Effector memory CD8-positive, alpha-beta T cell (primary cell): ENCODE measurements around the gene KLHL22.

ENCODE experiments used
- ATAC-seq: fragments of 150-1000 bp; cut with Tn5 transposase; replicated peaks from 2 replicates; pipeline ENCODE4 v1.10.0; 2021; ENCODE audit warnings: mild to moderate bottlenecking, moderate library complexity
- DNase-seq, 3 experiments: peaks; one replicate each; pipeline ENCODE4 v3.0.0; 2021
- H3K27ac Mint-ChIP-seq, 2 donors: one replicate each; pipeline ENCODE4 v1.8.0; 2022; ENCODE audit warnings: mild to moderate bottlenecking in 2 of 2, mixed read lengths in 2 of 2, moderate library complexity in 2 of 2
- H3K27me3 Mint-ChIP-seq, 2 donors: one replicate each; pipeline ENCODE4 v1.8.0; 2022; ENCODE audit warnings: mixed read lengths in 2 of 2
- H3K36me3 Mint-ChIP-seq: one replicate; pipeline ENCODE4 v1.8.0; 2022; ENCODE audit warnings: mild to moderate bottlenecking, moderate library complexity, mixed read lengths; ENCODE audit not compliant: insufficient read depth
- H3K4me1 Mint-ChIP-seq, 2 donors: one replicate each; pipeline ENCODE4 v1.8.0; 2022; ENCODE audit warnings: low read depth in 2 of 2, mixed read lengths in 2 of 2
- H3K4me3 Mint-ChIP-seq, 2 donors: one replicate each; pipeline ENCODE4 v1.8.0; 2022; ENCODE audit warnings: mild to moderate bottlenecking in 2 of 2, mixed read lengths in 2 of 2, moderate library complexity in 2 of 2
- H3K9me3 Mint-ChIP-seq, 2 donors: one replicate each; pipeline ENCODE4 v1.8.0; 2022; ENCODE audit warnings: mixed read lengths in 2 of 2

The KLHL22 gene

DNA sequence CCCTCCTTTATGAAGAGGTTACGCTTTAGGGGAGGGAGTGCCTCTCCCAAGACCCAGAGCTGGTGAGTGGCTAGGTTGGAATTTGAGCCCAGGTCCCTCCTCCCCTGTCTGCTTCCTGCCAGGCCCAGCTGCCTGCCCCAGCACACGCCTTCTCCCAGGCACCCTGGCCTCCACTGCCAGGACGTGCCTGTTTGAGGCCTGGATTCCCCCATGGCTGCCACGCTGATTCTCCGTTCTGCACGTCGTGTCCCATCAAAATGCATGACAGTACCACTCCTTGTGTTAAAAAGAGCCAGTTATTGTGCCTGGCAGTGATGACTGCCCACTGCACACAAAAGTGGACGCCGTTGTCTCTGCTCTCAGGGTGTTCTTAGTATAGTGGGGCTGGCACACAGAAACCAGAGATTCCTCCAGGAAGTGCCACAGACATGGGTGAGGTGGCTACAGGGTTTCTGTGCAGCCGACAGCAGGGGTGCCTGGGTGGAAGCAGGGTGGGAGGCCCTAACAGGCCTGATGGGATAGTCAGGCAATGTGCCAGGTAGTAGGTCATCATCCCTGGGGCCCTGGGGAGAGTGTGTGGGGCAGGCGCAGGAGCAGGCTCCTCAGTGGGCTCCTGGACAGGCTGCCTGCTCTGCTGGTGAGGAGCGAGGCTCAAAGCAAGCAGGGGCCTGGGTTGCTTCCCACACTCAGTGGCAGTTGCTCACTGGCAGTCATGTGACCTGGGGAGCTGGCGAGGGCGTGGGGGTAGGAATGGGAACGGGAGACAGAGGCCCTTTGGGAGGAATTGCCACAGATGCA is 36.0 kb upstream of the KLHL22 start:
- no peak for DNase-seq
- Mint-ChIP-seq H3K4me3 (peak overlapping the region; percentile 33 to 54), H3K4me1 (peaks cover 46 to 59% of the 10 kb centered on the region in 2 donors), H3K27me3 (no peaks in the 10 kb centered on the region), H3K9me3 (no peaks in the 10 kb centered on the region), H3K27ac (peak overlapping the region; percentile 91 to 93), H3K36me3 (peaks cover 27% of the 10 kb centered on the region)
- ATAC-seq: no peak

DNA sequence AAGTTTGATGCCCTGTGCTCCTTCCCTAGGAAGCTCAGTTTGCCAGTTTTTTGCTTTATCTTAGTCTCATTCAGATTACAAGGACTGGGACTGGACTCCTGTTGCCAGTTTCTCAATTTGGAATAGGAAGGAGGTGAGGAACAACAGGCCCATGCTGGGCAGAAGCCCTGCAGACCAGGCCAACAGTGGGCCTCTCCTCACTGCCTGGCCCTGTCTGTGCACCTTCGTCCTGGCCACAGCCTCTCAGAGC is 35.5 kb upstream of the KLHL22 start:
- Mint-ChIP-seq H3K36me3 (peaks cover 32% of the 10 kb centered on the region), H3K4me1 (peaks cover 50 to 61% of the 10 kb centered on the region in 2 donors), H3K4me3 (no peak overlapping the region), H3K27ac (peak overlapping the region; percentile 91 to 93), H3K27me3 (no peaks in the 10 kb centered on the region), H3K9me3 (no peaks in the 10 kb centered on the region)
- no peak for ATAC-seq
- DNase-seq: no peak

GRCh38 chr22:20530368-20531153 is 35.0 kb upstream of the KLHL22 start:
- Mint-ChIP-seq H3K4me1 (peaks cover 50 to 61% of the 10 kb centered on the region in 2 donors), H3K36me3 (peaks cover 36% of the 10 kb centered on the region), H3K4me3 (peak overlapping the region in 1 of 2 donors; percentile 15), H3K27me3 (no peaks in the 10 kb centered on the region), H3K27ac (peak overlapping the region; percentile 91 to 93), H3K9me3 (no peaks in the 10 kb centered on the region)
- no peak for ATAC-seq
- DNase-seq: no peak

DNA sequence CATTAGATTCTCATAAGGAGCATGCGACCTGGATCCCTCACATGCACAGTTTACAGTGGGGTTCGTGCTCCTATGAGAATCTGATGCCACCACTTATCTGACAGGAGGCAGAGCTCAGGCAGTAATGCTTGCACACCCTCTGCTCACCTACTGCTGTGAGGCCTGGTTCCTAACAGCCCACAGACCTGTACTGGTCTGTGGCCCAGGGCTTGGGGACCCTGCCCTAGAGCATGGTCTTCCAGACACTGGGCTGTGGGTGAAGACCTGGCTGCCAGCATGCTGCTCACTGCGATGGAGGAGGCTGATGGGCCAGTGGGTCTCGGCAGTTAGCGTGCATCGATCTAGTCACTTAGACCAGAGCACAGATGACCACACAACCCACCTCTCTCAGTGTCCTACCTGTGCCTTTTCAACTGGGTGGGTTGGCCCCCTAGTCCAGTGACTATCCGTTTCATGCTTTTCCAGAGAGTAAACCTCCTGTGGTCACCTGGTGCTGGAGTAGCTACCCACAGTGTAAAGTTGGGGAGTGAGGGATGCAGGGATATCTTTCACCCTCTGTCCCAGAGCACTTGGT is 32.9 kb upstream of the KLHL22 start:
- DNase-seq (no peak), ATAC-seq (no peak)
- H3K4me1 Mint-ChIP-seq: peaks cover 49 to 62% of the 10 kb centered on the region in 2 donors
- H3K27me3 Mint-ChIP-seq: no peaks in the 10 kb centered on the region
- H3K9me3 Mint-ChIP-seq: no peaks in the 10 kb centered on the region
- no peak overlapping the region for H3K4me3 Mint-ChIP-seq
- peak overlapping the region; percentile 90 for H3K27ac Mint-ChIP-seq
- peaks cover 45% of the 10 kb centered on the region for H3K36me3 Mint-ChIP-seq

DNA sequence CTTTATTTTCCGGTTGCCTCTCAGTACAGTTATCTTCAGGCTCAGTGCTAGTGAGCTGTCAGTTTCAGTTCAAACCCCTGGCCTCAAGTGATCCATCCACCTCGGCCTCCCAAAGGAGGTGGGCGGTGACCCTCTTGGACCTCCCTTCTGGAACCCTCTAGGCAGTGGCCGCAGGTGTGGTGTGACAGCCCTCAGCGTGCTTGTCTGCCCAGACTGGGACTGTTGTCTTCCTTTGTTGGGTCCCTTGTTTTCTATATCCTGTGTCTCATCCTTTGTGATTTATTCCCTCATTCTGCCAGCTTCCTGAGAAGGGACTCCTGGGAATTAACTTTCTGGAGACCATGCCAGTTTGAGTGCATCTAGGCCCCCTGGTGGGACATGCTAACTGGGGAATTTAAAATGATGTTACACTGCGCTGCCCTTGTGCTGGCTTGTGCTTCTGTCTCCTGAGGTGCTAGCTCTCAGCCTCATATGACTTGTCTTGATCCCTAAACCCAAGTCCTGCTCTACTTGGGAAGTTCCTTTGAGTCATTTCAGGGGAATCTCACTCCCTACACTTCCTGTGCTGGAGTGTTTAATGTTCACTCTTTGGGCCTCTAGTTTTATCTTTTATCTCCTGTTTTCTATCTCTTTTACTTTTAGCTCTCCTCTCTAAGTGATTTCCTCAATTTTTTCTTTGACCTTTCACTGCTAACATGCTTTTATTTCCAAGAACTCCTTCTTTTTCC is 31.2 kb upstream of the KLHL22 start:
- Mint-ChIP-seq H3K36me3 (peaks cover 54% of the 10 kb centered on the region), H3K27ac (peak overlapping the region in 1 of 2 donors; percentile 90), H3K27me3 (no peaks in the 10 kb centered on the region), H3K4me3 (no peak overlapping the region), H3K4me1 (peaks cover 51 to 60% of the 10 kb centered on the region in 2 donors), H3K9me3 (no peaks in the 10 kb centered on the region)
- DNase-seq (no peak), ATAC-seq (no peak)

DNA sequence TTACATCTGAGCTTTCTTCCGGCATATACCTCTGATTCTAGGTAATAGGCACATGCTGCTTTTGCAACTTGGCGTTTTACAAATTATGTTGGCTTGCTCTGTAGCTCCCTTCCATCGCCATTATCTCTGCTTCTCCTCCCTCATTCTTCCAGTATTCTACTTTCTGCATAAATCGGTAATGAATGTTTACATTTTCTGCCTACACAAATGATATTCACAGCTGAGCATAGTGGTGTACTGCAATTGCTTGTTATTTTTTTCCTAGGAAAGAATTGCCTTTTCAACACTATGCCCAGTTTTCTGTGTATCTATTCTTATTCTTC is 30.7 kb upstream of the KLHL22 start:
- Mint-ChIP-seq H3K4me1 (peaks cover 47 to 55% of the 10 kb centered on the region in 2 donors), H3K27ac (peak overlapping the region in 1 of 2 donors; percentile 90), H3K4me3 (no peak overlapping the region), H3K36me3 (peaks cover 56% of the 10 kb centered on the region), H3K9me3 (no peaks in the 10 kb centered on the region), H3K27me3 (no peaks in the 10 kb centered on the region)
- no peak for DNase-seq
- no peak for ATAC-seq

DNA sequence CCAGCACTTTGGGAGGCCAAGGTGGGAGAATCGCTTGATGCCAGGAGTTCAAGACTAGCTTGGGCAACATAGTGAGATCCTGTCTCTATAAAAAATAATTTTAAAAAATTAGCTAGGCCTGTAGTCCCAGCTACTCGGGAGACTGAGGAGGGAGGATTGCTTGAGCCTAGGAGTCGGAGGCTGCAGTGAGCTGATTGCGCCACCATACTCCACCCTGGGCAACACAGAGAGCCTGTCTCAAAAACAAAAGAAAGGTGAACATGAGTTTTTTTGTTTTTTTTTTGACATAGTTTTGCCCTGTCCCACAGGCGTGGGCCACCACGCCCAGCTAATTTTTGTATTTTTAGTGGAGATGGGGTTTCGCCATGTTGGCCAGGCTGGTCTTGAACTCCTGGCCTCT is 29.5 kb upstream of the KLHL22 start:
- H3K27ac Mint-ChIP-seq: peak overlapping the region in 1 of 2 donors; percentile 90
- no peaks in the 10 kb centered on the region for H3K9me3 Mint-ChIP-seq
- no peaks in the 10 kb centered on the region for H3K27me3 Mint-ChIP-seq
- H3K36me3 Mint-ChIP-seq: peaks cover 59% of the 10 kb centered on the region
- no peak for DNase-seq
- H3K4me1 Mint-ChIP-seq: peaks cover 45 to 56% of the 10 kb centered on the region in 2 donors
- ATAC-seq: no peak
- no peak overlapping the region for H3K4me3 Mint-ChIP-seq

GRCh38 chr22:20524004-20524481 is 28.4 kb upstream of the KLHL22 start:
- H3K4me1 Mint-ChIP-seq: peaks cover 49 to 62% of the 10 kb centered on the region in 2 donors
- H3K27ac Mint-ChIP-seq: peak overlapping the region; percentile 68 to 90
- H3K4me3 Mint-ChIP-seq: peak overlapping the region; percentile 59 to 70
- ATAC-seq: peak; percentile 66
- H3K36me3 Mint-ChIP-seq: peaks cover 63% of the 10 kb centered on the region
- H3K9me3 Mint-ChIP-seq: no peaks in the 10 kb centered on the region
- DNase-seq: peak in 1 of 3 experiments; percentile 9
- no peaks in the 10 kb centered on the region for H3K27me3 Mint-ChIP-seq

DNA sequence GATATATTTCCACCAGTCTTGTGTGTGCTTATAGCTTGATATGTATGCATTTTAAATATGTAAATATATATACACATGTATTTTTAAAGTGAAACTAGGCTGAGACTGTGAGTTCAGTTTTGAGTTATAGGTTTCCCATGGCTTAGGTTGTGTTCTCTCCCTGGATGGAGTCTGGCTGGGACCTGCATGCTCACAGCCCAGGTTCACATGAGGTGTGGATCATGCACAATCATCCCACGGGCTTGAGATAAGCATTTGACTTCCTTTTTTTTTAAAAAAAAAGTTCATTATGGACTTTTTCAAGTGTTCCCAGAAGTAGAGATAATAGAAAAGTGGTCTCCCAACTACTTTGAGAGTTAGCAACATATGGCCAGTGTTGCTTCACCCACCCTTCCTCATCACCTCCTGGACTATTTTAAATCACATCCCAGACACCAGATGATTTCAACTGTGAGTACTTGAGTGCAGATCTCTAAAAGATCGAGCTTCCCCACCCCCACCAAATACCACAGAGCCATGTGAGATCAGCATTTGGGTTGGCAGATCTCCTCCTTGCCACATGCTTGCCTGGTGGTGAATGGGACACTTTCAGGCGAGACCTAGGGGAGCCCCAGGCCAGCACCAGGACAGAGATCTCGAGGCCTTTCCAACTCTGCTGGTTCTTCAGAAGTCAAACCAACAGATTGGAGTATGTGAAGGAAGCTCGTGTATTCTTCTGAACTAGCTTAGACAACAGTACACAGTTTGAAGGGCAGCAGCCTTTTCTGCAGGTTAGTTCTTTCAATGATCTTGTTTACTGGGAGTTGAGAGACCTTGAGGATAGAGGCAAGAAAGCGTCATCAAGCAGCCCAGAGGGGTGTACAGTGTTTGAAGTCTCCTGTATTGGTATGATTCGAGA is 27.7 kb upstream of the KLHL22 start:
- Mint-ChIP-seq H3K4me1 (peaks cover 55 to 67% of the 10 kb centered on the region in 2 donors), H3K27ac (peak overlapping the region; percentile 68 to 90), H3K27me3 (no peaks in the 10 kb centered on the region), H3K36me3 (peaks cover 62% of the 10 kb centered on the region), H3K9me3 (no peaks in the 10 kb centered on the region), H3K4me3 (peak overlapping the region; percentile 59 to 70)
- DNase-seq: no peak
- ATAC-seq: peak; percentile 26

- no peaks in the 10 kb centered on the region for H3K27me3 Mint-ChIP-seq
- DNase-seq: no peak
- H3K36me3 Mint-ChIP-seq: peaks cover 60% of the 10 kb centered on the region
Observed at GRCh38 chr22:20522134-20523004, 26.8 kb upstream of the KLHL22 start.

GRCh38 chr22:20520093-20520511 is 24.5 kb upstream of the KLHL22 start:
- peak overlapping the region; percentile 65 for H3K4me3 Mint-ChIP-seq

More at GRCh38 chr22:20522134-20523004, 26.8 kb upstream of the KLHL22 start:
- no peak for ATAC-seq
- peak overlapping the region; percentile 45 to 66 for H3K4me3 Mint-ChIP-seq
- no peaks in the 10 kb centered on the region for H3K9me3 Mint-ChIP-seq
- peak overlapping the region; percentile 86 to 90 for H3K27ac Mint-ChIP-seq
- peaks cover 58 to 70% of the 10 kb centered on the region in 2 donors for H3K4me1 Mint-ChIP-seq

GRCh38 chr22:20519558-20519957 is 24.0 kb upstream of the KLHL22 start:
- ATAC-seq (no peak), DNase-seq (no peak)
- peak overlapping the region; percentile 65 for H3K4me3 Mint-ChIP-seq
- no peaks in the 10 kb centered on the region for H3K9me3 Mint-ChIP-seq
- peaks cover 52% of the 10 kb centered on the region for H3K36me3 Mint-ChIP-seq
- H3K4me1 Mint-ChIP-seq: peaks cover 58 to 68% of the 10 kb centered on the region in 2 donors
- peak overlapping the region; percentile 92 to 94 for H3K27ac Mint-ChIP-seq
- H3K27me3 Mint-ChIP-seq: no peaks in the 10 kb centered on the region

More at GRCh38 chr22:20520093-20520511, 24.5 kb upstream of the KLHL22 start:
- H3K27ac Mint-ChIP-seq: peak overlapping the region; percentile 92 to 94
- H3K4me1 Mint-ChIP-seq: peaks cover 56 to 65% of the 10 kb centered on the region in 2 donors
- no peaks in the 10 kb centered on the region for H3K9me3 Mint-ChIP-seq
- H3K27me3 Mint-ChIP-seq: no peaks in the 10 kb centered on the region
- peak; percentile 64 for ATAC-seq
- H3K36me3 Mint-ChIP-seq: peaks cover 50% of the 10 kb centered on the region
- no peak for DNase-seq
